ENCODE measurements around the gene ZNF275.
A peak's percentile ranks its signal among the peaks of the same experiment; 100 is the strongest.
"Not testable (repeated sequence)": the region's sequence is repeated elsewhere in the genome, so short reads cannot be mapped to it uniquely, and the experiment has no call there.

Gene ZNF275

GRCh38 chrX:153319295-153320046 is 14.5 kb upstream of the ZNF275 start:
- no peak for DNase-seq (ENCODE audit: low spot score)

- DNase-seq (ENCODE audit: low spot score): not testable (repeated sequence)
Measured at GRCh38 chrX:153320047-153320443, 13.9 kb upstream of the ZNF275 start.

- no peak for DNase-seq (ENCODE audit: low spot score)
Measured at GRCh38 chrX:153320555-153321184, 13.3 kb upstream of the ZNF275 start.

GRCh38 chrX:153321381-153322124 is 12.4 kb upstream of the ZNF275 start, which contains the start of gene PNMA6F:
Gene PNMA6F, minus strand, starts transcription at chrX:153321767. Its CDS starts 1,093 bp downstream, at chrX:153320674.
- DNase-seq (ENCODE audit: low spot score): no peak

GRCh38 chrX:153327561-153327960 is 6.4 kb upstream of the ZNF275 start:
- DNase-seq (ENCODE audit: low spot score): no peak

- no peak for DNase-seq (ENCODE audit: low spot score)
Measured at GRCh38 chrX:153333266-153333665, 687 bp upstream of the ZNF275 start.

GRCh38 chrX:153334654-153335295 is 822 bp downstream of the ZNF275 start:
- DNase-seq (ENCODE audit: low spot score): no peak

GRCh38 chrX:153336121-153336894 is 2.4 kb downstream of the ZNF275 start:
- no peak for DNase-seq (ENCODE audit: low spot score)

GRCh38 chrX:153336988-153337387 is 3.0 kb downstream of the ZNF275 start:
- no peak for DNase-seq (ENCODE audit: low spot score)

- DNase-seq (ENCODE audit: low spot score): no peak
Measured at GRCh38 chrX:153338836-153339235, 4.9 kb downstream of the ZNF275 start.

GRCh38 chrX:153339662-153340061 is 5.7 kb downstream of the ZNF275 start:
- DNase-seq (ENCODE audit: low spot score): no peak

GRCh38 chrX:153340111-153340510 is 6.2 kb downstream of the ZNF275 start:
- no peak for DNase-seq (ENCODE audit: low spot score)

GRCh38 chrX:153342762-153343558 is 9.0 kb downstream of the ZNF275 start:
- no peak for DNase-seq (ENCODE audit: low spot score)

GRCh38 chrX:153343674-153344073 is 9.7 kb downstream of the ZNF275 start:
- DNase-seq (ENCODE audit: low spot score): no peak

GRCh38 chrX:153347530-153347929 is 13.6 kb downstream of the ZNF275 start:
- no peak for DNase-seq (ENCODE audit: low spot score)

GRCh38 chrX:153348421-153348820 is 14.5 kb downstream of the ZNF275 start:
- no peak for DNase-seq (ENCODE audit: low spot score)

- DNase-seq (ENCODE audit: low spot score): peak; percentile 9
Measured at GRCh38 chrX:153349952-153350351, 16.0 kb downstream of the ZNF275 start.

GRCh38 chrX:153351981-153352380 is 18.0 kb downstream of the ZNF275 start:
- no peak for DNase-seq (ENCODE audit: low spot score)

GRCh38 chrX:153352858-153353257 is 18.9 kb downstream of the ZNF275 start:
- no peak for DNase-seq (ENCODE audit: low spot score)

- peak; percentile 8 for DNase-seq (ENCODE audit: low spot score)
Measured at GRCh38 chrX:153353416-153353815, 19.5 kb downstream of the ZNF275 start.

- no peak for DNase-seq (ENCODE audit: low spot score)
Measured at GRCh38 chrX:153357877-153358276, 23.9 kb downstream of the ZNF275 start.
